ENCODE results near the gene NINJ1.
A peak's percentile ranks its signal among the peaks of the same experiment; 100 is the strongest.

The NINJ1 gene

DNA sequence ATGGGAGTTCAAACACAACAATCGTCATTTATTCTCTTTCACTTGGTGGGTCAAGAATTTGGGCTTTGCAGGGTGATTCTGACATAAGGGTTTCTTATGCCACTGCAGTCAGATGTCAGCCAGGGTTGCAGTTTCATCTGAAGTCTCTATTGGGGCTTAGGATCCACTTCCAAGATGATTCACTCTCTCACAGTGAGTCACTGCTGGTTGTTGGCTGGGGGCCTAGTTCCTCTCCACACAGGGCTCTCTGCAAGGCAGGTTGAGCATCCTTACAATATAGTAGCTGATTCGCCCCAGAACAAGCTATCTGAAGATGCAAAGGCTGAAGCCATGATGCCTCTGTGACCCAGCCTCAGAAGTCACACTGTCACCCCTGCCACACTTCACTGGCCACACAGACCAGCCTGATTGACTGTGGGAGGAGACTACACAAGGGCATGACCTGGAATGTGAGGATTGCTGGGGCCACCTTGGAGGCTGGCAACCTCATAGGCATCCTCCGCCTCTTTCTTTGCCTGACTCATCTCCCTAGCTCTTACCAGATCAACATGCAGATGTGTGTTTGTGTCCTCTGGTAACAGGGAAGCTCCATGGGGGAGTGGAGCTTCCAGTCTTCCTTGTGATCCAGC, 42.5 kb downstream of the NINJ1 start:
- TF ChIP-seq POLR2A (IDR thresholded peaks at IDR 0.05; ENCODE audit: low read length) (no peak), GATA1 (IDR thresholded peaks at IDR 0.05; ENCODE audit: low read depth, low read length) (no peak)
- DNase-seq: peak in 1 of 2 experiments; percentile 40

DNA sequence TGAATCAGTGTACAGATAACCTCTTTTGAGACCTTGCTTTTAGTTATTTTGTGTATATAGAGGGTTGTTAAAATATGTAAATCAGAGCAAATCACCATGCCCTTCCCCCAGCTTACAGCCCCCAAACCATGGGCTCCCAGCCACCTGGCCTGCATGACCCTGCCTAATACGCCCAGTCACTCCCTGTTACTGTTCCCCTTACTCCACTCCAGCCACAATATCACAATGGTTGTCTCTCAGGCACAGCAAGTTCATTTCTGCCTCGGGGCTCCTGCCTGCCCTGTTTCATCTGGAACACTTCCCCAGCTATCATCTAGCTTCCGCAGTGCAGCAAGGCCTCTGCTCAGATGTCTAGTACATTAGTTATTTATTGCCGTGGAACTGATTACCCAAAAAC, 43.0 kb downstream of the NINJ1 start:
- no peak for DNase-seq
- TF ChIP-seq GATA1 (IDR thresholded peaks at IDR 0.05; ENCODE audit: low read depth, low read length) (no peak), POLR2A (IDR thresholded peaks at IDR 0.05; ENCODE audit: low read length) (no peak)

DNA sequence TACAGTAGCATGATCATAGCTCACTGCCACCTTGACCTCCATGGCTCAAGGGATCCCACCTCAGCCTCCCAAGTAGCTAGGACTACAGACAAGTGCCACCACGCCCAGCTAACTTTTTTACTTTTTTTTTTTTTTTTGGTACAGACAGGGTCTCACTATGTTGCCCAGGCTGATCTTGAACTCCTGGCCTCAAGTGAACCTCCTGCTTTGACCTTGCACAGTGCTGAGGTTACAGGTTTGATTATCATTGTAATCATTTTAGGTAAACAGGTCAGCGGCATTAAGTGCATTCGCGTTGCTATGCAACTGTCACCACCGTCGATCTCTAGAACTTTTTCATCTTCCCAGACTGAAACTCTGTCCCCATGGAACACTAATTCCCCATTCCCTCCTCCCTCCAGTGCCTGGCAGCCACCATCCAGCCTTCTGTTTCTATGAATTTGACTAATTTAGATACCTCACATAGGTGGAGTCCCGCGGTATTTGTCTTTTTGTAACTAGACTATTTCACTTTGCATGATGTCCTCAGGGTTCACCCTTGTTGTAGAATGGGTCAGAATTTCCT, 43.9 kb downstream of the NINJ1 start:
- no peak for TF ChIP-seq POLR2A (IDR thresholded peaks at IDR 0.05; ENCODE audit: low read length)
- TF ChIP-seq GATA1 (IDR thresholded peaks at IDR 0.05; ENCODE audit: low read depth, low read length): no peak
- no peak for DNase-seq

GRCh38 chr9:93089481-93089991, 44.5 kb downstream of the NINJ1 start:
- no peak for TF ChIP-seq POLR2A (IDR thresholded peaks at IDR 0.05; ENCODE audit: low read length)
- TF ChIP-seq GATA1 (IDR thresholded peaks at IDR 0.05; ENCODE audit: low read depth, low read length): no peak
- DNase-seq: no peak

GRCh38 chr9:93089024-93089423, 45.0 kb downstream of the NINJ1 start:
- DNase-seq: no peak
- no peak for TF ChIP-seq POLR2A (IDR thresholded peaks at IDR 0.05; ENCODE audit: low read length)
- no peak for TF ChIP-seq GATA1 (IDR thresholded peaks at IDR 0.05; ENCODE audit: low read depth, low read length)

DNA sequence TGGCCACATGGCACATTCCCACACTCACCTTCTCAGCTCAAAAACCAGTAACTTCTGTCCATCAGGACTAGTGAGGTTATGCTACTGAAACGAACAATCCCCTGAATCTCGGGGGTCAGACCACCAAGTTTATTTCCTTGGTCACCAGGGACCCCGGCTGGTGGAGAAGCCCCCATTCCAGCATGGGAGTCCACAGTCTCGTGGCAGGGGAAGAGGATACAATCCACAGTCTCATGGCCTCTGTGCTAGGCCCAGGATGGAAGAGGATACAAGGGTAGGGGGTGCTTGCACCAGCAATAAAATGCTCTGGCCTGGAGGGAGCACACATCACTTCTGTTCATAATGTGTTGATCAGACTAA, 45.4 kb downstream of the NINJ1 start:
- no peak for DNase-seq

GRCh38 chr9:93087971-93088655, 45.9 kb downstream of the NINJ1 start:
- DNase-seq: no peak
- TF ChIP-seq POLR2A (IDR thresholded peaks at IDR 0.05; ENCODE audit: low read length) (no peak), GATA1 (IDR thresholded peaks at IDR 0.05; ENCODE audit: low read depth, low read length) (no peak)

More for the DNA sequence above, 45.4 kb downstream of the NINJ1 start:
- no peak for TF ChIP-seq GATA1 (IDR thresholded peaks at IDR 0.05; ENCODE audit: low read depth, low read length)
- TF ChIP-seq POLR2A (IDR thresholded peaks at IDR 0.05; ENCODE audit: low read length): no peak

DNA sequence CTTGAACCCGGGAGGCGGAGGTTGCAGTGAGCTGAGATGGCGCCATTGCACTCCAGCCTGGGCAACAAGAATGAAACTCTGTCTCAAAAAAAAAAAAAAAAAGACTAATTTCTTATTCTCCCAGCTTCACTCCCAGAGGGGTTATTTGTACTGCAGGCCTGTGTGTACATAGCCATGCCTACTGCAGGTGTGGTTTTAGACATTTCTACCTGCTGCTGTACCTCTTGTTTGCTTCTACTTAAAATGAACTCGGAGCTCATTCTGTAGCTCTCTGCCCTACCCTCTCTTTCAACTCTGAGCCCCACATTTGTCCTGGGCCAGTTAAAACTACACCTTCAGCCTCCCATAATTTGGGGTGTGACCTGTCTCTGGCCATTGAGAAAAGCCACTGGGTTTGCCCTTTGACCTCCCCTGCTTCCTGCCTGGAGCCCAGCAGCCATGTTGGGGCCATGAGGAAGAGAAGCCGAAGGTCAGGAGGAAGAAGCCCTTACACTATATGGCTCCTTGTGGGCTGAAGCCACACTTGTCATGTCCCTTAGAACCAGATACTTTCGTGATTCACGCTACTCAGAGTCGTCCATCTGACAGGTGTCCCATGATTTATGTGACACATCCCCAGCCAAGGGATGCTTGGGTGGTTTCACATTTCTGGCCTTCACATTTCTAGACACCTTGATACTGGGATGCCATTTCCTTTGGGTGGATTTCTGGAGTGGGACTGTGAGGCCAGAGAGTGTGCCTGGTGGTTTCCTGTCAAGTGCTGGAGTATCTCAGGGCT, 47.4 kb downstream of the NINJ1 start:
- TF ChIP-seq POLR2A (IDR thresholded peaks at IDR 0.05; ENCODE audit: low read length): no peak
- DNase-seq: no peak

DNA sequence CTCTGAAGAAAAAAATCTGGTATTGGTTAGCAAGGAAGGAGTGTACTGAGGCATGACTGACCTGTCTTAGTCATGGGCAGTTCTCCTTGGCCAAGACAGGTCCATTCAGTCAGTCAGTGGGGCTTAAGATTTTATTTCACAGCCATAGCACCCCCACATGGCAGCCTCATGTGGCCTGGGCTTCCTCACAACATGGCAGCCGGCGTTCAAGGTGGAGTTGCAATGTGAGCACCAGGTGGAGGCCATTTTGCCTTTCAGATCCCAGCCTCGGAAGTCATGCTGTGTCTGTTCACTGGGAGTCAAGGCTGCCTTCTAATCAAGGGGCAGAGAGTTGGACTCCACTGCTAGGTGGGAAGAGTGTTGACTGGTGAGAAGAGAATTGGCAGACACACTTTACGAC, 48.4 kb downstream of the NINJ1 start:
- DNase-seq: no peak
- TF ChIP-seq POLR2A (IDR thresholded peaks at IDR 0.05; ENCODE audit: low read length) (no peak), GATA1 (IDR thresholded peaks at IDR 0.05; ENCODE audit: low read depth, low read length) (no peak)

DNA sequence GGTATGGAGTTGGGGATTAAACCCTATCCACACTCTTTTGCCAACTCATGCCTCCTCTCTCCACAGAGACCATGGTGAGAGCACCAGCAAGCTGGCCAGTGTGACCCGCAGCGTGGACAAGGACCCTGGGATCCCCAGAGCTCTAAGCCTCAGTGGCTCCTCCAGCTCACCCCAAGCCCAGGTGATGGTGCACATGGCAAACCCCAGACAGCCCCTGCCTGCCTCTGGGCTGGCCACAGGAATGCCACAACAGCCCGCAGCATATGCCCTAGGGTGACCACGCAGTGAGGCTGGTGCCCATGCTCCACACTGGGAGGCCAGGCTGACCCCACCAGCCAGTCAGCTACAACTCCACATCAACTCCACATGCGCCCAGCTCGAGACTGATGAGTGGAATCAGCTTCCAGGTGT, 49.6 kb downstream of the NINJ1 start:
- no peak for DNase-seq
- TF ChIP-seq GATA1 (IDR thresholded peaks at IDR 0.05; ENCODE audit: low read depth, low read length): no peak
- no peak for TF ChIP-seq POLR2A (IDR thresholded peaks at IDR 0.05; ENCODE audit: low read length)

DNA sequence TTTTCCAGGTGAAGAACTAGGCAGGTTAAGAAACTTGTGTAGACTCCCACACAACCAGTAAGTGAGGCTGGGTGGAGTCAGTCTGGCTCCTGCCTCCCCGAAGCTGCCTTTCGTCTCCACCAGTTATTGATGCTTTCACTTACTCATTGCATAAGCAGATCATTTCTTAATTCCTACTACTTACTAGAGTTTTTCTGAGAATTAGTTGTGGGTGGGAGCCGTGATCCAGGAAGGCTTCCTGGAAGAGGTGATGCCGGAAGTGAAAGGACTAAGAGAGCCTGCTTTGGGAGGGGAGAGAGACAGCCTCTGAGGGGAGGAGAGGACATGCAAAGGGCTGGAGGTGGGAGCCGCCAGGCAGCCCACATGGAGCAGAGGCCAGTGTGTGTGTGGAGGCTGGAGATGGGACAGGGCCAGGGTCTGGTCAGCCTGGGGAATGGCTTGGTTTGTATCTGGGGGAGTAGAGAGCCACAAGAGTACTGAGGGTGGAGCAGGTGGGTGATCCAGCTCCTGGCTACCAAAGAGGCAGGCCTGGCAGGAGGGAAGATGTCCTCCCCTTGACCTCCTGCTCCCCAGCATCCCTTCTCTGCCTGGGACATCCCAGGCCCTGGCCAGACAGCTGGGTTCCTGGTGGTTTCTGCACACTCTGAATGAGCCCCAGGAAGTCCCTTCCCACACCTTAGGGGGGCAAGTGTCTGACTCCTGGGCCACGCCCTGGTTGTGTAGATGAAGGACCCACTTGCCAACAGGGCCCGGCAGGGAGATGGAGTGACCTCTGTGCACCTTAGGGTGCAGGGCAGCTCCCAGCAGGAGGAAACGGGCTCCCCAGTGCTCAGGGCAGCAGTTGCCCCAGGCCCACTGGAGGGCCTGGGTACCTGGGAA, 50.2 kb downstream of the NINJ1 start:
- TF ChIP-seq GATA1 (IDR thresholded peaks at IDR 0.05; ENCODE audit: low read depth, low read length) (no peak), POLR2A (IDR thresholded peaks at IDR 0.05; ENCODE audit: low read length) (no peak)
- DNase-seq: no peak

- TF ChIP-seq GATA1 (IDR thresholded peaks at IDR 0.05; ENCODE audit: low read depth, low read length) (no peak), POLR2A (IDR thresholded peaks at IDR 0.05; ENCODE audit: low read length) (no peak)
- DNase-seq: no peak
These were observed 51.1 kb downstream of the NINJ1 start for GRCh38 chr9:93082841-93083411.

GRCh38 chr9:93081931-93082330, 52.1 kb downstream of the NINJ1 start:
- no peak for TF ChIP-seq POLR2A (IDR thresholded peaks at IDR 0.05; ENCODE audit: low read length)
- no peak for TF ChIP-seq GATA1 (IDR thresholded peaks at IDR 0.05; ENCODE audit: low read depth, low read length)
- DNase-seq: no peak
